Ovary (tissue), 3 donors: ENCODE results near the gene AMMECR1L.

ENCODE experiments used
- EP300 ChIP-seq: sonication (generic); formaldehyde crosslinking; IDR thresholded peaks from one replicate; pipeline ENCODE4 v1.6.1; 2017; ENCODE audit warnings: antibody characterized with exemption
- POLR2A ChIP-seq: fragments of 450-650 bp; IDR thresholded peaks from one replicate; pipeline ENCODE4 v1.6.1; 2017; ENCODE audit warnings: antibody characterized with exemption, mild to moderate bottlenecking, moderate library complexity
- TF ChIP-seq, protein P1 (sequence below), 3 donors: fragments of 450-650 bp in 2 of 3; fragments of 200-600 bp in 1 of 3; IDR thresholded peaks; one replicate each; pipeline versions ENCODE4 v1.5.1 to v1.8.0; 2016 to 2022; ENCODE audit warnings: antibody characterized with exemption in 3 of 3, mild to moderate bottlenecking in 1 of 3
- donor health status: DM: no; HTN: no; CAD: no.

DNA sequence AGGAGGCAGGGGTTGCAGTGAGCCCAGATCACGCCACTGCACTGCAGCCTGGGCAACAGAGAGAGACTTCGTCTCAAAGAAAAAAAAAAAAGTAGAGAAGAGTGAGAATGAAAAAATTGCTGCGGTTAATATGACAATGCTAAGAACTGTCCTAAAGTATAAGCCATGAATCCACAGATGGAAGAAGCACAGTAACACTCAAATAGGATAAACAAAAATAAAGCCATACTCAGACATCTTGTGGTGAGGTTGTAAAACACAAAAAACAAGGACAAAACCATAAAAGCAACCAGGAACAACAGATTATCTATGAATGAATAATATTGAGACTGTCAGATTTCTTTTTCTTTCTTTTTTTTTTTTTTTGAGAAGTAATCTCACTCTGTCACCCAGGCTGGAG lies 50.8 kb downstream of the AMMECR1L start:
- TF ChIP-seq, protein P1, sequence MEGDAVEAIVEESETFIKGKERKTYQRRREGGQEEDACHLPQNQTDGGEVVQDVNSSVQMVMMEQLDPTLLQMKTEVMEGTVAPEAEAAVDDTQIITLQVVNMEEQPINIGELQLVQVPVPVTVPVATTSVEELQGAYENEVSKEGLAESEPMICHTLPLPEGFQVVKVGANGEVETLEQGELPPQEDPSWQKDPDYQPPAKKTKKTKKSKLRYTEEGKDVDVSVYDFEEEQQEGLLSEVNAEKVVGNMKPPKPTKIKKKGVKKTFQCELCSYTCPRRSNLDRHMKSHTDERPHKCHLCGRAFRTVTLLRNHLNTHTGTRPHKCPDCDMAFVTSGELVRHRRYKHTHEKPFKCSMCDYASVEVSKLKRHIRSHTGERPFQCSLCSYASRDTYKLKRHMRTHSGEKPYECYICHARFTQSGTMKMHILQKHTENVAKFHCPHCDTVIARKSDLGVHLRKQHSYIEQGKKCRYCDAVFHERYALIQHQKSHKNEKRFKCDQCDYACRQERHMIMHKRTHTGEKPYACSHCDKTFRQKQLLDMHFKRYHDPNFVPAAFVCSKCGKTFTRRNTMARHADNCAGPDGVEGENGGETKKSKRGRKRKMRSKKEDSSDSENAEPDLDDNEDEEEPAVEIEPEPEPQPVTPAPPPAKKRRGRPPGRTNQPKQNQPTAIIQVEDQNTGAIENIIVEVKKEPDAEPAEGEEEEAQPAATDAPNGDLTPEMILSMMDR (IDR thresholded peaks at IDR 0.05) = no peak
- TF ChIP-seq EP300 = no peak
- no peak for TF ChIP-seq POLR2A
